GM12874 (cell line): ENCODE results near the gene TRMT112.

Experiments used
- CTCF ChIP-seq: IDR thresholded peaks from 2 replicates; pipeline ENCODE4 v1.5.1; 2011; ENCODE audit warnings: low read depth, mild to moderate bottlenecking, control low read depth, low read length, moderate library complexity; ENCODE audit not compliant: insufficient read depth

The TRMT112 gene

GRCh38 chr11:64355078-64355940 lies 38.0 kb upstream of the TRMT112 start:
- peak; percentile 72 for TF ChIP-seq CTCF

- no peak for TF ChIP-seq CTCF
Measured at GRCh38 chr11:64353715-64354506, 36.6 kb upstream of the TRMT112 start.

- TF ChIP-seq CTCF, result no peak
Measured at GRCh38 chr11:64352995-64353714, 35.8 kb upstream of the TRMT112 start.

GRCh38 chr11:64352099-64352994 lies 35.0 kb upstream of the TRMT112 start:
- TF ChIP-seq CTCF, result no peak

- TF ChIP-seq CTCF, result no peak
Measured at GRCh38 chr11:64351136-64351631, 33.8 kb upstream of the TRMT112 start.

GRCh38 chr11:64349404-64349803 lies 32.0 kb upstream of the TRMT112 start:
- no peak for TF ChIP-seq CTCF
